OCI-LY1 (cell line): ENCODE measurements around the gene COBL.

ENCODE experiments used
- H2AFZ ChIP-seq: fragments of 200-600 bp; sonication (generic), shearing (Covaris generic); 2 replicates; pipeline ENCODE4 v1.6.0; 2014; ENCODE audit warnings: antibody characterized with exemption, mild to moderate bottlenecking, low read length
- H3F3A ChIP-seq: fragments of 200-600 bp; sonication (generic), shearing (Covaris generic); 2 replicates; pipeline ENCODE4 v1.6.0; 2014; ENCODE audit warnings: mild to moderate bottlenecking, antibody characterized with exemption, low read length, moderate library complexity; ENCODE audit not compliant: insufficient read depth
- H3K27ac ChIP-seq: fragments of 200-600 bp; sonication (generic); 2 replicates; pipeline ENCODE4 v1.5.1; 2014; ENCODE audit warnings: low read length, mixed run types, mild to moderate bottlenecking, low read depth; ENCODE audit not compliant: poor library complexity, severe bottlenecking
- H3K27me3 ChIP-seq: fragments of 200-600 bp; sonication (generic); 2 replicates; pipeline ENCODE4 v1.6.0; 2014; ENCODE audit warnings: antibody characterized with exemption, mild to moderate bottlenecking, low read length, moderate library complexity; ENCODE audit not compliant: insufficient read depth
- H3K36me3 ChIP-seq: fragments of 200-600 bp; sonication (generic); 2 replicates; pipeline ENCODE4 v1.6.1; 2014; ENCODE audit warnings: mild to moderate bottlenecking, antibody characterized with exemption, low read length, moderate library complexity, mixed read lengths; ENCODE audit not compliant: insufficient read depth
- H3K4me1 ChIP-seq: fragments of 200-600 bp; sonication (generic); 2 replicates; pipeline ENCODE4 v1.5.1; 2014; ENCODE audit warnings: mild to moderate bottlenecking, low read length, moderate library complexity; ENCODE audit not compliant: insufficient read depth, severe bottlenecking
- H3K4me2 ChIP-seq: fragments of 200-600 bp; sonication (generic), shearing (Covaris generic); 2 replicates; pipeline ENCODE4 v1.6.1; 2014; ENCODE audit warnings: low read length
- H3K4me3 ChIP-seq: fragments of 200-600 bp; sonication (generic); 2 replicates; pipeline ENCODE4 v1.5.1; 2014; ENCODE audit warnings: low read length, low read depth, mild to moderate bottlenecking, mixed read lengths; ENCODE audit not compliant: poor library complexity, severe bottlenecking
- H3K79me2 ChIP-seq: fragments of 200-600 bp; shearing (Covaris generic); 2 replicates; pipeline ENCODE4 v1.6.1; 2016; ENCODE audit warnings: mixed run types, low read length, mixed read lengths; ENCODE audit not compliant: insufficient read depth
- H3K9ac ChIP-seq: fragments of 200-600 bp; sonication (generic), shearing (Covaris generic); 2 replicates; pipeline ENCODE4 v1.6.1; 2014; ENCODE audit warnings: mild to moderate bottlenecking, low read length, mixed read lengths
- H3K9me2 ChIP-seq: fragments of 200-600 bp; sonication (generic), shearing (Covaris generic); 2 replicates; pipeline ENCODE4 v1.6.1; 2014; ENCODE audit warnings: low read depth, mild to moderate bottlenecking, low read length, mixed read lengths
- H3K9me3 ChIP-seq: fragments of 200-600 bp; shearing (Covaris generic); 2 replicates; pipeline ENCODE4 v1.6.1; 2014; ENCODE audit warnings: low read length, mixed read lengths
- H4K20me1 ChIP-seq: fragments of 200-600 bp; sonication (generic), shearing (Covaris generic); 2 replicates; pipeline ENCODE4 v1.6.0; 2016; ENCODE audit warnings: mild to moderate bottlenecking, low read length; ENCODE audit not compliant: insufficient read depth
- CTCF ChIP-seq: fragments of 200-600 bp; sonication (generic), shearing (Covaris generic); IDR thresholded peaks from 2 replicates; pipeline ENCODE4 v1.5.1; 2017; ENCODE audit warnings: mild to moderate bottlenecking, antibody characterized with exemption, low read length, moderate library complexity, mixed read lengths
- EZH2 ChIP-seq: fragments of 200-600 bp; sonication (generic), shearing (Covaris generic); IDR thresholded peaks from 2 replicates; pipeline ENCODE4 v1.8.0; 2017; ENCODE audit warnings: borderline replicate concordance, mixed run types, mild to moderate bottlenecking, antibody characterized with exemption, low read length, moderate library complexity, mixed read lengths

COBL gene

GRCh38 chr7:51103718-51104117, 212.9 kb downstream of the COBL start:
- no peak overlapping the region for H3K4me2 ChIP-seq
- H3K27ac ChIP-seq = no peak overlapping the region
- H3F3A ChIP-seq = no peaks in the 10 kb centered on the region
- no peaks in the 10 kb centered on the region for H3K79me2 ChIP-seq
- no peak overlapping the region for H3K9ac ChIP-seq
- H3K9me3 ChIP-seq = 0 out of 2 replicates have a peak, but pooled peaks cover under 1% of the 10 kb centered on the region
- H2AFZ ChIP-seq = no peak overlapping the region
- TF ChIP-seq CTCF (no peak), EZH2 (no peak)
- H3K4me3 ChIP-seq = no peak overlapping the region
- H3K4me1 ChIP-seq = no peaks in the 10 kb centered on the region
- H4K20me1 ChIP-seq = no peaks in the 10 kb centered on the region
- no peaks in the 10 kb centered on the region for H3K36me3 ChIP-seq
- H3K27me3 ChIP-seq = no peaks in the 10 kb centered on the region
- no peaks in the 10 kb centered on the region for H3K9me2 ChIP-seq

DNA sequence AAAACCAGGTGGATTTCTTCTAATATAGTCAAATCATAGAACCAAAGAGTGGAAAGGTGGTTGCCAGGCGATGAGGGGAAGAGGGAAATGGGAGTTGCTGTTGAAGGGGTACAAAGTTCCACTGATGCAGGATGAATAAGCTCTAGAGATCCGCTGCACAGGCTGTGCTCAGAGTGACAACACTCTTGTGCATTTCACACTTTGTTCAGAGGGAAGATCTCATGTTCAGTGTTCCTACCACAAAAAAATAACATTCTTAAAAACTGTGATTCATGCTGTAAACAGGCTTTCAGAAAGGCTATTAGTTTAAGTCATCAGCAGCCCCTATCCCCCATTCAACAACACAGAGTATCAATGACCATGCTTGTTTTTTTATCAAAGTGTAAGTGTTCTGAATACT, 213.8 kb downstream of the COBL start:
- Histone ChIP-seq H3K79me2 (no peaks in the 10 kb centered on the region), H3F3A (no peaks in the 10 kb centered on the region), H2AFZ (no peak overlapping the region), H3K36me3 (no peaks in the 10 kb centered on the region), H3K4me1 (no peaks in the 10 kb centered on the region), H3K9me2 (no peaks in the 10 kb centered on the region), H4K20me1 (no peaks in the 10 kb centered on the region), H3K9me3 (0 out of 2 replicates have a peak, but pooled peaks cover 8% of the 10 kb centered on the region), H3K27ac (no peak overlapping the region), H3K4me3 (no peak overlapping the region), H3K27me3 (no peaks in the 10 kb centered on the region), H3K4me2 (no peak overlapping the region), H3K9ac (no peak overlapping the region)
- TF ChIP-seq EZH2 (no peak), CTCF (no peak)

DNA sequence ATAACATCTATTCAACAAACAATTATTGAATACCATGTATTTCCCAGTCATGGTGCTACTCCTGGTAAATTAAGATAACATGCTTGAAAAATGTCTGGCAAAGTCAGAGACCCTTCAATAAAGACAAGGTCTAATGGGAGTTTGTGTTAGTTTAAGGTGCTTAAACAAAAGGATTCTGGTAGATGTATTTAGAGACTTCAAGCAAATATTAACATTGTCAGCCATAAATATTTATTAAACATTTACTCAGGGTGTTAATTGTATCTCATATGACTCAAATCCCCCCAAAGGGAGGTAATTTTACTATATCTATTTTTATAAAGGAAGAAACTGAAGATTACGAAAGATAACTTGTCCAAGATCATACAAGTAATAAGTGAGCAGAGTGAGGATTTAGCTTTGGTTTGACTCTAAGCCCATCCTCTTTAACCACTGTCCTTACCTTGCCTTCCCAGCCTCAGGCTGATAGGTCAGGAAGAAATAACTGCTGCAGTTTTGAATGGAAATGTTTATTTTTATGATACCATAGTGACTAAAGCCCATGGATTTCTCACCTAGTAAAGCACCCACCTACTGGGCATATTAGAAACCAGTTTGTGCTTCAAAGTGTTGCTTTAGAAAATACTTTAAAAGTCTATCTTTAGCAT, 215.4 kb downstream of the COBL start:
- Histone ChIP-seq H3K9me2 (no peaks in the 10 kb centered on the region), H3K79me2 (no peaks in the 10 kb centered on the region), H3K9me3 (peaks cover 8% of the 10 kb centered on the region; the same call in 1 of the 2 replicates), H2AFZ (no peak overlapping the region), H3K27ac (no peak overlapping the region), H3K36me3 (no peaks in the 10 kb centered on the region), H4K20me1 (no peaks in the 10 kb centered on the region), H3K4me3 (no peak overlapping the region), H3K4me1 (no peaks in the 10 kb centered on the region), H3K27me3 (no peaks in the 10 kb centered on the region), H3K4me2 (no peak overlapping the region), H3F3A (no peaks in the 10 kb centered on the region), H3K9ac (no peak overlapping the region)
- TF ChIP-seq CTCF = no peak
- TF ChIP-seq EZH2 = no peak
